K562 (cell line): ENCODE data around the gene PPIF. TPM values are rescaled to one million over a fixed set of nuclear protein-coding genes. Genes with fewer than 3 reads are reported as not detected.

ENCODE experiments used
- AFF4 ChIP-seq: sonication (generic); formaldehyde crosslinking; IDR thresholded peaks from 2 replicates; pipeline ENCODE4 v1.8.0; 2023; ENCODE audit warnings: mild to moderate bottlenecking, missing genetic modification reagents
- CREB3L1 ChIP-seq: fragments of 450-650 bp; IDR thresholded peaks from 2 replicates; pipeline ENCODE4 v1.6.1; 2014; ENCODE audit warnings: low read depth, mild to moderate bottlenecking, moderate library complexity, borderline replicate concordance
- CTCFL ChIP-seq: IDR thresholded peaks from 2 replicates; pipeline ENCODE4 v1.6.1; 2011; ENCODE audit warnings: borderline replicate concordance, low read depth, mild to moderate bottlenecking, moderate library complexity, low read length; ENCODE audit not compliant: insufficient read depth, poor library complexity, severe bottlenecking
- EWSR1 ChIP-seq: fragments of 450-650 bp; IDR thresholded peaks from 2 replicates; pipeline ENCODE4 v1.6.1; 2018; ENCODE audit warnings: borderline replicate concordance, mild to moderate bottlenecking, low read depth, moderate library complexity; ENCODE audit not compliant: partially characterized antibody
- FOXP4 ChIP-seq: sonication (generic); formaldehyde crosslinking; IDR thresholded peaks from 2 replicates; pipeline ENCODE4 v1.8.0; 2022; ENCODE audit warnings: mild to moderate bottlenecking, missing genetic modification reagents, borderline replicate concordance
- FUS ChIP-seq: fragments of 200-400 bp; formaldehyde crosslinking; optimal IDR thresholded peaks from 2 replicates; pipeline ENCODE3; 2017; ENCODE audit warnings: low read depth, low read length
- IFI16 ChIP-seq: fragments of 250-450 bp; sonication (Bioruptor Pico); IDR thresholded peaks from 2 replicates; pipeline ENCODE4 v2.1.2; 2022; ENCODE audit warnings: mild to moderate bottlenecking, inconsistent platforms
- RBM14 ChIP-seq: fragments of 200-400 bp; formaldehyde crosslinking; IDR thresholded peaks from 2 replicates; pipeline ENCODE4 v1.6.1; 2018; ENCODE audit warnings: low read depth, mild to moderate bottlenecking, low read length, moderate library complexity, borderline replicate concordance; ENCODE audit not compliant: insufficient read depth
- RBM39 ChIP-seq: fragments of 200-400 bp; formaldehyde crosslinking; optimal IDR thresholded peaks from 2 replicates; pipeline ENCODE3; 2018; ENCODE audit warnings: low read depth, low read length
- SAFB2 ChIP-seq: fragments of 200-400 bp; formaldehyde crosslinking; IDR thresholded peaks from 2 replicates; pipeline ENCODE4 v1.6.1; 2018; ENCODE audit warnings: borderline replicate concordance, low read length, low read depth, moderate library complexity; ENCODE audit not compliant: severe bottlenecking
- TSC22D4 ChIP-seq: fragments of 450-650 bp; IDR thresholded peaks from 2 replicates; pipeline ENCODE4 v1.6.1; 2016; ENCODE audit warnings: missing genetic modification characterization, missing biosample characterization, control low read depth
- ZNF121 ChIP-seq: sonication (generic); formaldehyde crosslinking; conservative IDR thresholded peaks from 2 replicates; pipeline ENCODE4 v1.8.0; 2022; ENCODE audit warnings: missing genetic modification reagents
- ZNF57 ChIP-seq: fragments of 450-650 bp; formaldehyde crosslinking; IDR thresholded peaks from 2 replicates; pipeline ENCODE4 v1.4.0; 2020; ENCODE audit warnings: mild to moderate bottlenecking, moderate library complexity
- polyA plus RNA-seq, 8 experiments: library from polyadenylated mRNA; depleted of rRNA in 4 of 8; stranded (reverse) in 5 of 8; unstranded in 3 of 8; fragments of >200 nt; fragmentation: Nextera tagmentation in 2 of 8; fragmentation: Illumina TruSeq in 1 of 8; extraction: Ambion mirVana in 2 of 8; extraction: Trizol in 1 of 8; gene quantifications; 2 replicates each; pipeline versions ENCODE4 v1.2.1 to v1.2.3, GENCODE V29; 2011 to 2014; ENCODE audit warnings: inconsistent platforms in 1 of 8, missing spikeins in 1 of 8
- total RNA-seq, 7 experiments: library from RNA; depleted of rRNA in 6 of 7; stranded (reverse); fragments of >200 nt in 6 of 7; fragmentation: Illumina TruSeq in 2 of 7; extraction: Trizol in 2 of 7; gene quantifications; 2 replicates each; pipeline versions ENCODE4 v1.2.1 to v1.2.3, GENCODE V29; 2011 to 2021; ENCODE audit warnings: low replicate concordance in 1 of 7
- TF ChIP-seq, protein P1 (sequence below): sonication (generic); formaldehyde crosslinking; IDR thresholded peaks from 2 replicates; pipeline ENCODE4 v1.8.1; 2022; ENCODE audit warnings: missing genetic modification reagents

Gene PPIF
- total and polyA plus RNA-seq, 9 of the 15 experiments (the other 6 are each of a cell fraction or from before 2014, with no cell fraction given), result 40.9 to 287 (median 117) TPM

- TF ChIP-seq AFF4 (CRISPR knock-in tag), result peak; percentile 64; the same call in 1 of the 2 replicates
- no peak for TF ChIP-seq EWSR1
- TF ChIP-seq ZNF57 (CRISPR knock-in tag), result no peak
- peak; percentile 8 for TF ChIP-seq RBM39
- TF ChIP-seq, protein P1, sequence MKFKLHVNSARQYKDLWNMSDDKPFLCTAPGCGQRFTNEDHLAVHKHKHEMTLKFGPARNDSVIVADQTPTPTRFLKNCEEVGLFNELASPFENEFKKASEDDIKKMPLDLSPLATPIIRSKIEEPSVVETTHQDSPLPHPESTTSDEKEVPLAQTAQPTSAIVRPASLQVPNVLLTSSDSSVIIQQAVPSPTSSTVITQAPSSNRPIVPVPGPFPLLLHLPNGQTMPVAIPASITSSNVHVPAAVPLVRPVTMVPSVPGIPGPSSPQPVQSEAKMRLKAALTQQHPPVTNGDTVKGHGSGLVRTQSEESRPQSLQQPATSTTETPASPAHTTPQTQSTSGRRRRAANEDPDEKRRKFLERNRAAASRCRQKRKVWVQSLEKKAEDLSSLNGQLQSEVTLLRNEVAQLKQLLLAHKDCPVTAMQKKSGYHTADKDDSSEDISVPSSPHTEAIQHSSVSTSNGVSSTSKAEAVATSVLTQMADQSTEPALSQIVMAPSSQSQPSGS (CRISPR knock-in tag), result no peak; the same call in 1 of the 2 replicates
- no peak for TF ChIP-seq FOXP4 (CRISPR knock-in tag)
- no peak for TF ChIP-seq TSC22D4 (tag)
- peak; percentile 88; the same call in 1 of the 2 replicates for TF ChIP-seq RBM14
- no peak for TF ChIP-seq ZNF121 (CRISPR knock-in tag)
- peak; percentile 81 for TF ChIP-seq CTCFL
- no peak for TF ChIP-seq CREB3L1
- TF ChIP-seq IFI16 (CRISPR knock-in tag), result 0 out of 2 replicates have a peak, but pooled peaks have one; percentile 29
- TF ChIP-seq SAFB2, result no peak
- peak; percentile 99 for TF ChIP-seq FUS
These were observed at the start of gene PPIF (continued) for GRCh38 chr10:79347226-79347893.
